Keratinocyte (primary cell): ENCODE measurements around the gene PTPRD. TPM values are rescaled to one million over a fixed set of nuclear protein-coding genes. Genes with fewer than 3 reads are reported as not detected.

Source experiments
- DNase-seq: peaks from one replicate; pipeline ENCODE4 v3.0.0-alpha.2; 2011; ENCODE audit warnings: low read depth, missing footprints, low spot score
- FAIRE-seq: peaks from 2 replicates; lab custom pipeline; 2011; peaks lifted over from hg19 to GRCh38; lab: Jason Lieb, UNC
- H2AFZ ChIP-seq: 2 replicates; pipeline ENCODE4 v1.6.0; 2012; ENCODE audit warnings: low read length, control low read depth, inconsistent platforms; ENCODE audit not compliant: control insufficient read depth
- H3K27ac ChIP-seq: 2 replicates; pipeline ENCODE4 v1.5.1; 2011; ENCODE audit warnings: low read length; ENCODE audit not compliant: control insufficient read depth, insufficient read depth
- H3K27me3 ChIP-seq: 3 replicates; pipeline ENCODE4 v1.6.0; 2011; ENCODE audit warnings: low read length; ENCODE audit not compliant: control insufficient read depth, insufficient read depth; ENCODE audit errors: extremely low read depth
- H3K36me3 ChIP-seq, 2 experiments: 2 replicates in 1 of 2; 3 replicates in 1 of 2; pipeline ENCODE4 v1.5.1; 2011; ENCODE audit warnings: low read length in 2 of 2, mild to moderate bottlenecking in 1 of 2; ENCODE audit not compliant: control insufficient read depth in 2 of 2, insufficient read depth in 2 of 2; ENCODE audit errors: extremely low read depth in 1 of 2
- H3K4me1 ChIP-seq: 3 replicates; pipeline ENCODE4 v1.5.1; 2011; ENCODE audit warnings: low read length; ENCODE audit not compliant: control insufficient read depth, insufficient read depth; ENCODE audit errors: extremely low read depth
- H3K4me2 ChIP-seq: 3 replicates; pipeline ENCODE4 v1.6.0; 2011; ENCODE audit warnings: low read depth, low read length; ENCODE audit not compliant: control insufficient read depth, insufficient read depth; ENCODE audit errors: extremely low read depth
- H3K4me3 ChIP-seq, 3 experiments: fragments of 200-600 bp in 1 of 3; sonication (generic) in 1 of 3; 2 replicates in 2 of 3; 3 replicates in 1 of 3; pipeline ENCODE4 v1.5.1; 2011 to 2016; ENCODE audit warnings: low read length in 3 of 3, mild to moderate bottlenecking in 3 of 3, control low read depth in 2 of 3, inconsistent platforms in 1 of 3, low read depth in 1 of 3, mixed read lengths in 1 of 3, mixed run types in 1 of 3, moderate library complexity in 1 of 3; ENCODE audit not compliant: control insufficient read depth in 2 of 3, insufficient read depth in 2 of 3; ENCODE audit errors: extremely low read depth in 1 of 3
- H3K79me2 ChIP-seq: 2 replicates; pipeline ENCODE4 v1.6.0; 2012; ENCODE audit warnings: low read length; ENCODE audit not compliant: control insufficient read depth, insufficient read depth
- H3K9ac ChIP-seq: 3 replicates; pipeline ENCODE4 v1.6.0; 2011; ENCODE audit warnings: low read length; ENCODE audit not compliant: control insufficient read depth, insufficient read depth; ENCODE audit errors: extremely low read depth
- H3K9me1 ChIP-seq: 3 replicates; pipeline ENCODE4 v1.6.0; 2011; ENCODE audit warnings: low read length; ENCODE audit not compliant: control insufficient read depth, insufficient read depth; ENCODE audit errors: extremely low read depth
- H3K9me3 ChIP-seq: 2 replicates; pipeline ENCODE4 v1.5.1; 2012; ENCODE audit warnings: low read depth, low read length; ENCODE audit not compliant: control insufficient read depth
- H4K20me1 ChIP-seq: 3 replicates; pipeline ENCODE4 v1.6.0; 2011; ENCODE audit warnings: low read length; ENCODE audit not compliant: control insufficient read depth, insufficient read depth; ENCODE audit errors: extremely low read depth
- CTCF ChIP-seq, 3 experiments: IDR thresholded peaks in 1 of 3; conservative IDR thresholded peaks in 1 of 3; optimal IDR thresholded peaks in 1 of 3; 2 replicates in 2 of 3; 3 replicates in 1 of 3; pipeline versions ENCODE3 to v1.5.1; 2011; ENCODE audit warnings: low read length in 3 of 3, mild to moderate bottlenecking in 3 of 3, moderate library complexity in 2 of 3, control low read depth in 1 of 3, inconsistent platforms in 1 of 3; ENCODE audit not compliant: insufficient read depth in 2 of 3; ENCODE audit errors: extremely low read depth in 1 of 3
- EZH2 ChIP-seq: IDR thresholded peaks from one replicate; pipeline ENCODE4 v1.6.1; 2012; ENCODE audit warnings: inconsistent platforms, mild to moderate bottlenecking, low read length, moderate library complexity
- dilution Hi-C: fragments of 300-500 bp; cut with MboI; formaldehyde crosslinking; loops from one replicate; pipeline ENCODE4 v1.7.0; 2020; ENCODE audit warnings: low sequenced_read_pairs; ENCODE audit not compliant: extremely low pct_ligation_motif_present
- polyA plus RNA-seq, 5 experiments: library from polyadenylated mRNA; depleted of rRNA in 3 of 5; stranded (reverse) in 3 of 5; stranded (forward) in 1 of 5; unstranded in 1 of 5; fragments of >200 nt; gene quantifications; 1 replicate in 1 of 5; 2 replicates in 3 of 5; 3 replicates in 1 of 5; pipeline versions ENCODE4 v1.2.1 to v1.2.3, GENCODE V29; 2011 to 2012; ENCODE audit warnings: missing spikeins in 2 of 5, low read depth in 1 of 5, low replicate concordance in 1 of 5

Gene PTPRD
- polyA plus RNA-seq, 1 donor (not counting 4 experiments of a cell fraction or from before 2014, with no cell fraction given), result 0.10 TPM

DNA sequence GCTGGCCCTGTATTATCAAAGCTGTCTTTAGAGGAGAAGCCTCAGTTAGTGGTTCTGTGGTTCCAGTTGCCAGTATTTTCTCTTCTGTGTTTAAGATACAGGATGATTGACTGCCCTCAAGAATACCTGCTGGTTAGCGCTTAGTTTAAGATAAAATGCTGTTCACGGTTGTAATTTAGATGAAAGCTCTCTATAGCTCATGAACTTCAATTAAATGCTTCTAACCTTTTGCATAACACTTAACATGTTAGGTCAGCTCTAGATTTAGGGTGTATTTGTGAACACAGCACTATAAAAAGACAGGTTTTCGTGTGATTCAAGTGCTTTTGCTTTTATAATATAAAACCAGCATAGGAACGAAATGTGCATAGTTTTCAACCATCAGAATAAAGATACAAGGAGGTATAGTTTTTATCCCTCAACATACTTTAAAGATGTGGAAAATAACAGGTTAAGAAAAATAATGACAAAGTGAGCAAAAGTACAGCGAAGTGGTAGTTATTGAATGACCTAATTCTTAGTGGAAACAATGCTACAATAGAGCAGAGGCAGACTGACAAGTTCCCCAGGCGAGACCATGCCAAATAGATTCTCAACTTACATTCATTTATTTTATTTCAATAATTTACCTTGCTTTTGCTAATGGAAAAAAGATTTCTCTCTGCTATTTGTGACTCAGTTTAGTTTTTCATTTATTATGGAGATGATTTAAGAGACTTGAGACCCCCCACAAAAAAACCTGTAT, 2210.7 kb downstream of the PTPRD start:
- no peaks in the 10 kb centered on the region for H3K9me3 ChIP-seq
- no peak overlapping the region for H3K27ac ChIP-seq
- no peaks in the 10 kb centered on the region for H3K9me1 ChIP-seq
- H3K4me2 ChIP-seq, result no peak overlapping the region
- H3K4me3 ChIP-seq, result no peak overlapping the region
- FAIRE-seq (no peak), DNase-seq (no peak)
- TF ChIP-seq EZH2 (no peak), CTCF (optimal IDR thresholded peaks at IDR 0.05 in 1 of 3, IDR thresholded peaks at IDR 0.05 in 1 of 3, conservative IDR thresholded peaks at IDR 0.05 in 1 of 3; ENCODE audit: extremely low read depth in 1 of 3, insufficient read depth in 2 of 3, low read length in 3 of 3) (no peak)
- H3K36me3 ChIP-seq, result no peaks in the 10 kb centered on the region
- no peaks in the 10 kb centered on the region for H3K27me3 ChIP-seq
- no peaks in the 10 kb centered on the region for H3K4me1 ChIP-seq
- no peaks in the 10 kb centered on the region for H3K79me2 ChIP-seq
- H4K20me1 ChIP-seq, result no peaks in the 10 kb centered on the region
- no peak overlapping the region for H3K9ac ChIP-seq
- dilution Hi-C loops, result no loop called here
- no peak overlapping the region for H2AFZ ChIP-seq

GRCh38 chr9:8400378-8400777, 2212.4 kb downstream of the PTPRD start:
- no peaks in the 10 kb centered on the region for H3K36me3 ChIP-seq
- H3K9me1 ChIP-seq, result no peaks in the 10 kb centered on the region
- no peak overlapping the region for H3K9ac ChIP-seq
- H3K79me2 ChIP-seq, result no peaks in the 10 kb centered on the region
- DNase-seq (no peak), FAIRE-seq (no peak)
- no peak overlapping the region for H2AFZ ChIP-seq
- no peaks in the 10 kb centered on the region for H3K9me3 ChIP-seq
- H3K27ac ChIP-seq, result no peak overlapping the region
- no peak for TF ChIP-seq EZH2
- no peak for TF ChIP-seq CTCF (optimal IDR thresholded peaks at IDR 0.05 in 1 of 3, IDR thresholded peaks at IDR 0.05 in 1 of 3, conservative IDR thresholded peaks at IDR 0.05 in 1 of 3; ENCODE audit: extremely low read depth in 1 of 3, insufficient read depth in 2 of 3, low read length in 3 of 3)
- H3K27me3 ChIP-seq, result no peaks in the 10 kb centered on the region
- no peaks in the 10 kb centered on the region for H4K20me1 ChIP-seq
- H3K4me2 ChIP-seq, result no peak overlapping the region
- dilution Hi-C loops, result no loop called here
- no peak overlapping the region for H3K4me3 ChIP-seq
- no peaks in the 10 kb centered on the region for H3K4me1 ChIP-seq
